Activated T-helper 1 cell treated with anti-CD3 and anti-CD28 coated beads, Interleukin-2, amount 50 U/mL, for 16 hours (primary cell): ENCODE results near the gene UGP2.
A peak's percentile ranks its signal among the peaks of the same experiment; 100 is the strongest.

ENCODE experiments used
- DNase-seq, 2 donors: peaks; one replicate each; pipeline ENCODE4 v3.0.0-alpha.2; 2020; ENCODE audit warnings: low read depth in 1 of 2, low spot score in 1 of 2

The UGP2 gene

GRCh38 chr2:63863707-63864106 lies 22.0 kb downstream of the UGP2 start:
- no peak for DNase-seq

- no peak for DNase-seq
Measured at GRCh38 chr2:63865159-63865799, 23.6 kb downstream of the UGP2 start.

GRCh38 chr2:63866009-63866709 lies 24.5 kb downstream of the UGP2 start:
- no peak for DNase-seq

- no peak for DNase-seq
Measured at GRCh38 chr2:63870679-63871078, 29.0 kb downstream of the UGP2 start.

GRCh38 chr2:63871864-63872263 lies 30.2 kb downstream of the UGP2 start:
- no peak for DNase-seq

GRCh38 chr2:63872571-63873328 lies 31.1 kb downstream of the UGP2 start:
- DNase-seq, result no peak

GRCh38 chr2:63874204-63875130 lies 32.8 kb downstream of the UGP2 start:
- no peak for DNase-seq

GRCh38 chr2:63875131-63875527 lies 33.4 kb downstream of the UGP2 start:
- DNase-seq, result no peak

- DNase-seq, result no peak
Measured at GRCh38 chr2:63875559-63876245, 34.0 kb downstream of the UGP2 start.

GRCh38 chr2:63876311-63876710 lies 34.6 kb downstream of the UGP2 start:
- no peak for DNase-seq

- no peak for DNase-seq
Measured at GRCh38 chr2:63878486-63878885, 36.8 kb downstream of the UGP2 start.

- no peak for DNase-seq
Measured at GRCh38 chr2:63879876-63880433, 38.3 kb downstream of the UGP2 start.

GRCh38 chr2:63880625-63881024 lies 38.9 kb downstream of the UGP2 start:
- no peak for DNase-seq

- no peak for DNase-seq
Measured at GRCh38 chr2:63881205-63881604, 39.5 kb downstream of the UGP2 start.

GRCh38 chr2:63882395-63883105 lies 40.9 kb downstream of the UGP2 start:
- no peak for DNase-seq

- no peak for DNase-seq
Measured at GRCh38 chr2:63886445-63886844, 44.7 kb downstream of the UGP2 start.

- no peak for DNase-seq
Measured at GRCh38 chr2:63888053-63888452, 46.4 kb downstream of the UGP2 start.

- DNase-seq, result peak in 1 of 2 donors; percentile 3
Measured at GRCh38 chr2:63888490-63889402, 47.0 kb downstream of the UGP2 start.

GRCh38 chr2:63890678-63891077 lies 49.0 kb downstream of the UGP2 start:
- DNase-seq, result no peak
